GM18507 (cell line): Measurements from ENCODE around the gene RAB3GAP1.

ENCODE experiments used
- DNase-seq: peaks from one replicate; pipeline ENCODE4 v3.0.0; 2011; ENCODE audit warnings: low read depth; ENCODE audit not compliant: insufficient read length; ENCODE audit errors: extremely low spot score
- FAIRE-seq: peaks from 2 replicates; lab custom pipeline; 2011; peaks lifted over from hg19 to GRCh38; lab: Jason Lieb, UNC

RAB3GAP1 gene

GRCh38 chr2:135154962-135155361 is 102.9 kb downstream of the RAB3GAP1 start:
- no peak for FAIRE-seq
- no peak for DNase-seq

GRCh38 chr2:135157856-135158255 is 105.8 kb downstream of the RAB3GAP1 start:
- DNase-seq (no peak), FAIRE-seq (no peak)

GRCh38 chr2:135159191-135159590 is 107.1 kb downstream of the RAB3GAP1 start:
- FAIRE-seq (no peak), DNase-seq (no peak)

- DNase-seq: no peak
- peak; percentile 15 for FAIRE-seq
These were observed 110.3 kb downstream of the RAB3GAP1 start for GRCh38 chr2:135162377-135162776.

- DNase-seq: no peak
- FAIRE-seq: no peak
These were observed 110.7 kb downstream of the RAB3GAP1 start for GRCh38 chr2:135162786-135163185.

GRCh38 chr2:135163306-135163705 is 111.2 kb downstream of the RAB3GAP1 start:
- FAIRE-seq: no peak
- no peak for DNase-seq

GRCh38 chr2:135163901-135164300 is 111.8 kb downstream of the RAB3GAP1 start:
- DNase-seq (no peak), FAIRE-seq (no peak)

GRCh38 chr2:135164431-135164830 is 112.3 kb downstream of the RAB3GAP1 start:
- FAIRE-seq (no peak), DNase-seq (no peak)

GRCh38 chr2:135167273-135167672 is 115.2 kb downstream of the RAB3GAP1 start:
- no peak for FAIRE-seq

GRCh38 chr2:135168204-135168856 is 116.2 kb downstream of the RAB3GAP1 start:
- FAIRE-seq (no peak), DNase-seq (no peak)

More at GRCh38 chr2:135167273-135167672, 115.2 kb downstream of the RAB3GAP1 start:
- no peak for DNase-seq

GRCh38 chr2:135169900-135170753 is 118.0 kb downstream of the RAB3GAP1 start:
- no peak for DNase-seq
- FAIRE-seq: no peak

GRCh38 chr2:135174049-135174809 is 122.1 kb downstream of the RAB3GAP1 start:
- DNase-seq (no peak), FAIRE-seq (no peak)

- DNase-seq (no peak), FAIRE-seq (no peak)
These were observed 122.7 kb downstream of the RAB3GAP1 start for GRCh38 chr2:135174810-135175093.

GRCh38 chr2:135175177-135175576 is 123.1 kb downstream of the RAB3GAP1 start:
- FAIRE-seq (no peak), DNase-seq (no peak)

- DNase-seq: no peak
- no peak for FAIRE-seq
These were observed 127.6 kb downstream of the RAB3GAP1 start for GRCh38 chr2:135179689-135180088.

GRCh38 chr2:135182190-135182589 is 130.1 kb downstream of the RAB3GAP1 start:
- DNase-seq (no peak), FAIRE-seq (no peak)

- FAIRE-seq (no peak), DNase-seq (no peak)
These were observed 130.5 kb downstream of the RAB3GAP1 start for GRCh38 chr2:135182601-135183000.

- FAIRE-seq (no peak), DNase-seq (no peak)
These were observed 131.7 kb downstream of the RAB3GAP1 start for GRCh38 chr2:135183822-135184221.

- DNase-seq (no peak), FAIRE-seq (no peak)
These were observed 134.0 kb downstream of the RAB3GAP1 start for GRCh38 chr2:135186054-135186453.

- FAIRE-seq (no peak), DNase-seq (no peak)
These were observed 135.2 kb downstream of the RAB3GAP1 start for GRCh38 chr2:135187270-135187669.
